Endothelial cell of umbilical vein (primary cell): Measurements from ENCODE around the gene MASTL.

ENCODE experiments used
- EZH2 ChIP-seq: IDR thresholded peaks from 2 replicates; pipeline ENCODE4 v1.6.1; 2012; ENCODE audit warnings: borderline replicate concordance, low read depth, mild to moderate bottlenecking, moderate library complexity, low read length, inconsistent platforms; ENCODE audit not compliant: severe bottlenecking
- MAX ChIP-seq: IDR thresholded peaks from 2 replicates; pipeline ENCODE4 v1.6.1; 2011; ENCODE audit not compliant: insufficient read depth, insufficient read length
- MYC ChIP-seq: IDR thresholded peaks from one replicate; pipeline ENCODE4 v1.6.1; 2011; ENCODE audit warnings: mild to moderate bottlenecking, low read depth, low read length
- POLR2A ChIP-seq: IDR thresholded peaks from 2 replicates; pipeline ENCODE4 v1.6.1; 2012; ENCODE audit warnings: low read depth, mild to moderate bottlenecking, control low read depth, low read length
- TF ChIP-seq, protein P1 (sequence below), 2 donors: IDR thresholded peaks; 1 replicate in 1 of 2; 2 replicates in 1 of 2; pipeline ENCODE4 v1.5.1; 2011; ENCODE audit warnings: low read length in 2 of 2, mild to moderate bottlenecking in 2 of 2, moderate library complexity in 2 of 2, control low read depth in 1 of 2, inconsistent platforms in 1 of 2, low read depth in 1 of 2; ENCODE audit not compliant: insufficient read depth in 1 of 2; ENCODE audit errors: extremely low read depth in 1 of 2

GRCh38 chr10:27157150-27157549 is 2.0 kb downstream of the MASTL start:
- no peak for TF ChIP-seq EZH2
- TF ChIP-seq, protein P1, sequence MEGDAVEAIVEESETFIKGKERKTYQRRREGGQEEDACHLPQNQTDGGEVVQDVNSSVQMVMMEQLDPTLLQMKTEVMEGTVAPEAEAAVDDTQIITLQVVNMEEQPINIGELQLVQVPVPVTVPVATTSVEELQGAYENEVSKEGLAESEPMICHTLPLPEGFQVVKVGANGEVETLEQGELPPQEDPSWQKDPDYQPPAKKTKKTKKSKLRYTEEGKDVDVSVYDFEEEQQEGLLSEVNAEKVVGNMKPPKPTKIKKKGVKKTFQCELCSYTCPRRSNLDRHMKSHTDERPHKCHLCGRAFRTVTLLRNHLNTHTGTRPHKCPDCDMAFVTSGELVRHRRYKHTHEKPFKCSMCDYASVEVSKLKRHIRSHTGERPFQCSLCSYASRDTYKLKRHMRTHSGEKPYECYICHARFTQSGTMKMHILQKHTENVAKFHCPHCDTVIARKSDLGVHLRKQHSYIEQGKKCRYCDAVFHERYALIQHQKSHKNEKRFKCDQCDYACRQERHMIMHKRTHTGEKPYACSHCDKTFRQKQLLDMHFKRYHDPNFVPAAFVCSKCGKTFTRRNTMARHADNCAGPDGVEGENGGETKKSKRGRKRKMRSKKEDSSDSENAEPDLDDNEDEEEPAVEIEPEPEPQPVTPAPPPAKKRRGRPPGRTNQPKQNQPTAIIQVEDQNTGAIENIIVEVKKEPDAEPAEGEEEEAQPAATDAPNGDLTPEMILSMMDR (IDR thresholded peaks at IDR 0.05; ENCODE audit: extremely low read depth in 1 of 2, insufficient read depth in 1 of 2, low read depth in 1 of 2, low read length in 2 of 2): no peak
- TF ChIP-seq MYC: no peak
- TF ChIP-seq MAX: no peak
- no peak for TF ChIP-seq POLR2A
